ENCODE results near the gene SLC8A1.

The SLC8A1 gene

GRCh38 chr2:40348038-40348437 lies 103.9 kb downstream of the SLC8A1 start:
- DNase-seq: no peak

GRCh38 chr2:40346535-40347354 lies 105.1 kb downstream of the SLC8A1 start:
- no peak for DNase-seq

- DNase-seq: no peak
Observed at GRCh38 chr2:40344364-40344763, 107.5 kb downstream of the SLC8A1 start.

- DNase-seq: no peak
Observed at GRCh38 chr2:40343902-40344301, 108.0 kb downstream of the SLC8A1 start.

- no peak for DNase-seq
Observed at GRCh38 chr2:40341198-40341597, 110.7 kb downstream of the SLC8A1 start.

- DNase-seq: no peak
Observed at GRCh38 chr2:40339026-40339425, 112.9 kb downstream of the SLC8A1 start.

- DNase-seq: no peak
Observed at GRCh38 chr2:40332191-40332826, 119.6 kb downstream of the SLC8A1 start.

GRCh38 chr2:40330096-40330495 lies 121.8 kb downstream of the SLC8A1 start:
- DNase-seq: no peak

GRCh38 chr2:40329739-40330030 lies 122.2 kb downstream of the SLC8A1 start:
- no peak for DNase-seq

- DNase-seq: no peak
Observed at GRCh38 chr2:40325116-40325515, 126.8 kb downstream of the SLC8A1 start.

GRCh38 chr2:40324656-40325055 lies 127.2 kb downstream of the SLC8A1 start:
- DNase-seq: no peak

- no peak for DNase-seq
Observed at GRCh38 chr2:40321822-40322221, 130.1 kb downstream of the SLC8A1 start.

- no peak for DNase-seq
Observed at GRCh38 chr2:40321016-40321623, 130.8 kb downstream of the SLC8A1 start.

GRCh38 chr2:40318921-40319320 lies 133.0 kb downstream of the SLC8A1 start:
- no peak for DNase-seq

GRCh38 chr2:40317761-40318160 lies 134.1 kb downstream of the SLC8A1 start:
- no peak for DNase-seq

GRCh38 chr2:40317046-40317445 lies 134.8 kb downstream of the SLC8A1 start:
- no peak for DNase-seq

- no peak for DNase-seq
Observed at GRCh38 chr2:40316620-40317019, 135.3 kb downstream of the SLC8A1 start.

GRCh38 chr2:40315683-40316082 lies 136.2 kb downstream of the SLC8A1 start:
- DNase-seq: no peak

GRCh38 chr2:40311026-40311425 lies 140.9 kb downstream of the SLC8A1 start:
- no peak for DNase-seq

GRCh38 chr2:40310303-40310702 lies 141.6 kb downstream of the SLC8A1 start:
- no peak for DNase-seq

GRCh38 chr2:40304340-40304739 lies 147.6 kb downstream of the SLC8A1 start:
- DNase-seq: no peak

- DNase-seq: no peak
Observed at GRCh38 chr2:40303746-40304145, 148.1 kb downstream of the SLC8A1 start.

GRCh38 chr2:40302751-40303325 lies 149.1 kb downstream of the SLC8A1 start:
- no peak for DNase-seq

- no peak for DNase-seq
Observed at GRCh38 chr2:40300391-40300790, 151.5 kb downstream of the SLC8A1 start.

Measured in SW 1271 (cell line).